Muscle layer of colon (tissue), 2 donors: ENCODE results near the gene POLA1.

ENCODE experiments used
- H3K27ac ChIP-seq: one replicate; pipeline ENCODE4 v1.7.0; 2013; ENCODE audit warnings: low read depth, mild to moderate bottlenecking, low read length, moderate library complexity
- H3K27me3 ChIP-seq, 2 donors: one replicate each; pipeline ENCODE4 v1.7.0; 2013; ENCODE audit warnings: low read length in 2 of 2, mild to moderate bottlenecking in 2 of 2; ENCODE audit not compliant: insufficient read depth in 2 of 2, control insufficient read depth in 1 of 2
- H3K36me3 ChIP-seq: one replicate; pipeline ENCODE4 v1.7.0; 2013; ENCODE audit warnings: mild to moderate bottlenecking, low read length; ENCODE audit not compliant: insufficient read depth
- H3K4me1 ChIP-seq: one replicate; pipeline ENCODE4 v1.7.0; 2013; ENCODE audit warnings: mild to moderate bottlenecking, low read length; ENCODE audit not compliant: insufficient read depth
- H3K4me3 ChIP-seq, 2 donors: one replicate each; pipeline ENCODE4 v1.7.0; 2013; ENCODE audit warnings: low read length in 2 of 2, low read depth in 1 of 2, mild to moderate bottlenecking in 1 of 2, moderate library complexity in 1 of 2
- H3K9ac ChIP-seq: one replicate; pipeline ENCODE4 v1.7.0; 2013; ENCODE audit warnings: low read length
- H3K9me3 ChIP-seq: one replicate; pipeline ENCODE4 v1.7.0; 2013; ENCODE audit warnings: mild to moderate bottlenecking, low read length
- donor health status: abdominal sarcoma.
- donor health status: Adenocarcinoma of cecum.

POLA1 gene

GRCh38 chrX:24983931-24984330 lies 290.2 kb downstream of the POLA1 start:
- no peaks in the 10 kb centered on the region for H3K36me3 ChIP-seq
- no peak overlapping the region for H3K9ac ChIP-seq
- no peaks in the 10 kb centered on the region for H3K9me3 ChIP-seq
- H3K4me1 ChIP-seq = no peaks in the 10 kb centered on the region
- no peaks in the 10 kb centered on the region for H3K27me3 ChIP-seq
- H3K27ac ChIP-seq = no peak overlapping the region
- no peak overlapping the region for H3K4me3 ChIP-seq

- Histone ChIP-seq H3K36me3 (no peaks in the 10 kb centered on the region), H3K27ac (no peak overlapping the region), H3K9ac (no peak overlapping the region), H3K4me1 (no peaks in the 10 kb centered on the region), H3K9me3 (no peaks in the 10 kb centered on the region), H3K27me3 (no peaks in the 10 kb centered on the region), H3K4me3 (no peak overlapping the region)
These were observed 291.4 kb downstream of the POLA1 start for GRCh38 chrX:24985120-24985519.

GRCh38 chrX:24987731-24988130 lies 294.0 kb downstream of the POLA1 start:
- Histone ChIP-seq H3K9me3 (no peaks in the 10 kb centered on the region), H3K36me3 (no peaks in the 10 kb centered on the region), H3K4me1 (no peaks in the 10 kb centered on the region), H3K9ac (no peak overlapping the region), H3K4me3 (no peak overlapping the region), H3K27ac (no peak overlapping the region), H3K27me3 (no peaks in the 10 kb centered on the region)

GRCh38 chrX:24988314-24988713 lies 294.6 kb downstream of the POLA1 start:
- Histone ChIP-seq H3K9ac (no peak overlapping the region), H3K9me3 (no peaks in the 10 kb centered on the region), H3K4me1 (no peaks in the 10 kb centered on the region), H3K27me3 (no peaks in the 10 kb centered on the region), H3K36me3 (no peaks in the 10 kb centered on the region), H3K4me3 (no peak overlapping the region), H3K27ac (no peak overlapping the region)

- Histone ChIP-seq H3K27ac (no peak overlapping the region), H3K27me3 (no peaks in the 10 kb centered on the region), H3K9ac (no peak overlapping the region), H3K4me1 (no peaks in the 10 kb centered on the region), H3K9me3 (no peaks in the 10 kb centered on the region), H3K4me3 (no peak overlapping the region), H3K36me3 (no peaks in the 10 kb centered on the region)
These were observed 296.8 kb downstream of the POLA1 start for GRCh38 chrX:24990535-24990934.

- H3K27ac ChIP-seq = no peak overlapping the region
- H3K4me3 ChIP-seq = no peak overlapping the region
- H3K9ac ChIP-seq = no peak overlapping the region
- H3K36me3 ChIP-seq = no peaks in the 10 kb centered on the region
- H3K4me1 ChIP-seq = no peaks in the 10 kb centered on the region
- no peaks in the 10 kb centered on the region for H3K27me3 ChIP-seq
- no peaks in the 10 kb centered on the region for H3K9me3 ChIP-seq
These were observed 300.2 kb downstream of the POLA1 start for GRCh38 chrX:24993879-24994278.

GRCh38 chrX:24996096-24996709 lies 302.5 kb downstream of the POLA1 start:
- Histone ChIP-seq H3K9ac (no peak overlapping the region), H3K36me3 (no peaks in the 10 kb centered on the region), H3K4me1 (no peaks in the 10 kb centered on the region), H3K4me3 (no peak overlapping the region), H3K9me3 (no peaks in the 10 kb centered on the region), H3K27ac (no peak overlapping the region), H3K27me3 (peaks cover 2 to 6% of the 10 kb centered on the region in 2 donors)

GRCh38 chrX:24999511-24999910 lies 305.8 kb downstream of the POLA1 start:
- Histone ChIP-seq H3K9me3 (no peaks in the 10 kb centered on the region), H3K4me3 (no peak overlapping the region), H3K9ac (no peak overlapping the region), H3K36me3 (no peaks in the 10 kb centered on the region), H3K4me1 (no peaks in the 10 kb centered on the region), H3K27me3 (peaks cover 28 to 37% of the 10 kb centered on the region in 2 donors), H3K27ac (no peak overlapping the region)

GRCh38 chrX:25001808-25002660 lies 308.3 kb downstream of the POLA1 start:
- H3K27ac ChIP-seq = no peak overlapping the region
- H3K27me3 ChIP-seq = peaks cover 41 to 62% of the 10 kb centered on the region in 2 donors
- H3K4me1 ChIP-seq = no peaks in the 10 kb centered on the region
- H3K9me3 ChIP-seq = no peaks in the 10 kb centered on the region
- H3K9ac ChIP-seq = no peak overlapping the region
- no peak overlapping the region for H3K4me3 ChIP-seq
- H3K36me3 ChIP-seq = no peaks in the 10 kb centered on the region

- Histone ChIP-seq H3K36me3 (no peaks in the 10 kb centered on the region), H3K4me3 (no peak overlapping the region), H3K9me3 (no peaks in the 10 kb centered on the region), H3K27ac (no peak overlapping the region), H3K27me3 (peaks cover 41 to 68% of the 10 kb centered on the region in 2 donors), H3K9ac (no peak overlapping the region), H3K4me1 (no peaks in the 10 kb centered on the region)
These were observed 308.9 kb downstream of the POLA1 start for GRCh38 chrX:25002661-25003020.

GRCh38 chrX:25003066-25003849 lies 309.5 kb downstream of the POLA1 start:
- peaks cover 41 to 75% of the 10 kb centered on the region in 2 donors for H3K27me3 ChIP-seq
- no peaks in the 10 kb centered on the region for H3K9me3 ChIP-seq
- no peak overlapping the region for H3K27ac ChIP-seq
- H3K4me3 ChIP-seq = no peak overlapping the region
- H3K4me1 ChIP-seq = no peaks in the 10 kb centered on the region
- no peak overlapping the region for H3K9ac ChIP-seq
- H3K36me3 ChIP-seq = no peaks in the 10 kb centered on the region
